NB4 (cell line): ENCODE data around the gene BPIFA1.

ENCODE experiments used
- DNase-seq: peaks from one replicate; pipeline ENCODE4 v3.0.0; 2010; ENCODE audit warnings: low read depth
- H3K4me3 ChIP-seq: one replicate; pipeline ENCODE4 v1.5.1; 2011; ENCODE audit warnings: mild to moderate bottlenecking, low read depth, low read length, moderate library complexity
- CTCF ChIP-seq: IDR thresholded peaks from one replicate; pipeline ENCODE4 v1.5.1; 2012; ENCODE audit warnings: low read depth, low read length
- MYC ChIP-seq: IDR thresholded peaks from 2 replicates; pipeline ENCODE4 v1.6.1; 2011; ENCODE audit warnings: low read depth, low read length
- POLR2A ChIP-seq: IDR thresholded peaks from 2 replicates; pipeline ENCODE4 v1.6.1; 2011; ENCODE audit warnings: mild to moderate bottlenecking; ENCODE audit not compliant: insufficient read length; ENCODE audit errors: extremely low read depth
- TF ChIP-seq, protein P1 (sequence below): IDR thresholded peaks from 2 replicates; pipeline ENCODE4 v1.6.1; 2011; ENCODE audit warnings: low read depth, low read length

BPIFA1 gene

DNA sequence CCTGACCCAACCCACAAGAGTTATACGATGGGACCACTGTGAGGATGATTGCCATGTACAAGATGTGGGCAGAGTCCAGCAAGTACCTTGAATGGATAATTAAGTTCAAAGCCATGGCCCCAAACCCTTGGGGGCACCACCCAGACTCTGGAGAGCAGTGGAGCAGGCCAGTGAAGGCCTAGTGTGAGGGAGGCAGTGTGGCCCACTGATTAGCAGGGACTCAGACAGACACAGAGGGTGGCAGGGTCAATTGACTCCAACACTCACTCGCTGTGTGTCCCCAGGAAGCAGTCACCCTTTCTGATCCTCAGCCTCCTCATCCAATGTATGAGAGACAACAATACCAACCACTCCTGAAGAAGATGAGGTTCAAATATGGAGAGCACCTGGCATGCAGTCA, 1.7 kb upstream of the BPIFA1 start:
- DNase-seq = no peak
- TF ChIP-seq CTCF (no peak), MYC (no peak), POLR2A (no peak)
- TF ChIP-seq, protein P1, sequence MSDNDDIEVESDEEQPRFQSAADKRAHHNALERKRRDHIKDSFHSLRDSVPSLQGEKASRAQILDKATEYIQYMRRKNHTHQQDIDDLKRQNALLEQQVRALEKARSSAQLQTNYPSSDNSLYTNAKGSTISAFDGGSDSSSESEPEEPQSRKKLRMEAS = no peak
- H3K4me3 ChIP-seq = no peak overlapping the region

DNA sequence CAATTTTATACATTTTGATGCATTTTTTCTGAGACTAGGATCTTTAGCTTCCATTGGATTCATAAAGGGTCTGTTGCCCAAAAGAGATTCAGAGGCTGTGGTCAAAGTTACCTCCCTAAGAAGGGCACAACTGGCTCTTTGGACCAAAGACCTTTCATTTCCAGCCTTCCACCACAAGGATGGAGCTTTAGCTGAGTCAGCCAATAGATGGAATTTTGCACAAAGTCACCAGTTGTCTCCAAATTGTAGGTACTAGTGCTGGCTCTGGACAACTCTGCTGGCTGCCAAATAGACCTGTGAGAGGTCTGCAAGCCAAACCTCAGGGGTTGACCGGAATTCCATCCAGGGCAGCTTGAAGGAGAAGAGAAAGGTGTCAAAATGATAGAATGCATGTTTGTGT, 555 bp downstream of the BPIFA1 start:
- DNase-seq = no peak
- no peak for TF ChIP-seq CTCF
- no peak for TF ChIP-seq POLR2A
- no peak overlapping the region for H3K4me3 ChIP-seq

DNA sequence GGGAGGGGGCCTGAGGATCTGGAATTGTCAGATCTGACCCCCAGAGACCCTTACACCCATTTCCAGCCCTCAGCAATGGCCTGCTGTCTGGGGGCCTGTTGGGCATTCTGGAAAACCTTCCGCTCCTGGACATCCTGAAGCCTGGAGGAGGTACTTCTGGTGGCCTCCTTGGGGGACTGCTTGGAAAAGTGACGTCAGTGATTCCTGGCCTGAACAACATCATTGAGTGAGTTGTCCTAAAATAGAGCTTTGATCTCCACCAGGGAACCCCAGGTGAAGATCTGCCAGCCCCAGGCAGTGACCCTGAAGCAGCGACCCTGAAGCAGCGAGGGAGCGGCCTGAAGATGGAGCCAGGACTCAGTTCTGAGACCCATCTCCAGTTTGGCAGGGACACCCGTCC, 2.2 kb downstream of the BPIFA1 start:
- H3K4me3 ChIP-seq = no peak overlapping the region
- no peak for DNase-seq
- TF ChIP-seq POLR2A = no peak
- no peak for TF ChIP-seq CTCF
- TF ChIP-seq MYC = no peak
- TF ChIP-seq, protein P1 = no peak

GRCh38 chr20:33239418-33239817, 3.6 kb downstream of the BPIFA1 start:
- no peak overlapping the region for H3K4me3 ChIP-seq
- no peak for DNase-seq
- TF ChIP-seq MYC (no peak), POLR2A (no peak), CTCF (no peak)

DNA sequence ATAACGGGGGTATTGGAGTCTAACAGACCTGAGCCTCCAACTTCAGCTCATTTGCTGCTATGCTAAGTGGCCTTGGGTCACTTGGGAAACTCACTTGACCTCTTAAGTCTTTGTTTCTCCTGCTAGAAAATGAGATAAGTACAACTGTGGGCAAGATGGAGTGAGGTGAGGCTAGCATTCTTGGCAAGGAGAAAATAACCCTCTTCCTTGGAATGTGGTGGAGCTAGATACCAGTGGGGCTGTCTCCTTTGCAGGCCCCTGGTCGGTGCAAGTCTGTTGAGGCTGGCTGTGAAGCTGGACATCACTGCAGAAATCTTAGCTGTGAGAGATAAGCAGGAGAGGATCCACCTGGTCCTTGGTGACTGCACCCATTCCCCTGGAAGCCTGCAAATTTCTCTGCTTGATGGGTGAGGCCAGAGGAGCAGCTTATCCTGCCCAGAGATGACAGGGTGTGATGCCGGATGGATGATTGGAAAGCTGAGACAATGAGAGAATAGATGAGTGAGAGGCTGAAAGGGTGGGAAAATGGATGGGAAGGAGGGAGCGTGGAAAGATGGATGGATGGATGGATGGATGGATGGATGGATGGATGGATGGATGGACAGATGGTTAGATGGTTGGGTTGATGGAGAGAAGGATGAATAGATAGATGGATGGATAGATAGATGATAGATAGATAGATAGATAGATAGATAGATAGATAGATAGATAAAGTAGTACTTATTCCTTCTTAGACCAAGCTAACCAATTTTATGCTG, 4.4 kb downstream of the BPIFA1 start:
- TF ChIP-seq POLR2A = no peak
- TF ChIP-seq, protein P1 = no peak
- TF ChIP-seq CTCF = no peak
- TF ChIP-seq MYC = no peak
- no peak overlapping the region for H3K4me3 ChIP-seq
- DNase-seq = no peak

- H3K4me3 ChIP-seq = no peak overlapping the region
- DNase-seq = no peak
- no peak for TF ChIP-seq CTCF
- TF ChIP-seq, protein P1 = peak; percentile 27; the same call in 1 of the 2 replicates
- TF ChIP-seq POLR2A = no peak
- no peak for TF ChIP-seq MYC
Measured at GRCh38 chr20:33240923-33241322, 5.1 kb downstream of the BPIFA1 start.
